ENCODE measurements around the gene FOS.
"Not testable (repeated sequence)": the region's sequence is repeated elsewhere in the genome, so short reads cannot be mapped to it uniquely, and the experiment has no call there.

The FOS gene

GRCh38 chr14:75294649-75295033, 16.0 kb downstream of the FOS start:
- no peak for DNase-seq (ENCODE audit: low read depth, low spot score)

- DNase-seq (ENCODE audit: low read depth, low spot score) = no peak
These were observed 16.4 kb downstream of the FOS start for GRCh38 chr14:75295061-75295461.

GRCh38 chr14:75295491-75296345, 17.1 kb downstream of the FOS start:
- DNase-seq (ENCODE audit: low read depth, low spot score) = peak; percentile 60

GRCh38 chr14:75297411-75298040, 18.9 kb downstream of the FOS start:
- no peak for DNase-seq (ENCODE audit: low read depth, low spot score)

DNA sequence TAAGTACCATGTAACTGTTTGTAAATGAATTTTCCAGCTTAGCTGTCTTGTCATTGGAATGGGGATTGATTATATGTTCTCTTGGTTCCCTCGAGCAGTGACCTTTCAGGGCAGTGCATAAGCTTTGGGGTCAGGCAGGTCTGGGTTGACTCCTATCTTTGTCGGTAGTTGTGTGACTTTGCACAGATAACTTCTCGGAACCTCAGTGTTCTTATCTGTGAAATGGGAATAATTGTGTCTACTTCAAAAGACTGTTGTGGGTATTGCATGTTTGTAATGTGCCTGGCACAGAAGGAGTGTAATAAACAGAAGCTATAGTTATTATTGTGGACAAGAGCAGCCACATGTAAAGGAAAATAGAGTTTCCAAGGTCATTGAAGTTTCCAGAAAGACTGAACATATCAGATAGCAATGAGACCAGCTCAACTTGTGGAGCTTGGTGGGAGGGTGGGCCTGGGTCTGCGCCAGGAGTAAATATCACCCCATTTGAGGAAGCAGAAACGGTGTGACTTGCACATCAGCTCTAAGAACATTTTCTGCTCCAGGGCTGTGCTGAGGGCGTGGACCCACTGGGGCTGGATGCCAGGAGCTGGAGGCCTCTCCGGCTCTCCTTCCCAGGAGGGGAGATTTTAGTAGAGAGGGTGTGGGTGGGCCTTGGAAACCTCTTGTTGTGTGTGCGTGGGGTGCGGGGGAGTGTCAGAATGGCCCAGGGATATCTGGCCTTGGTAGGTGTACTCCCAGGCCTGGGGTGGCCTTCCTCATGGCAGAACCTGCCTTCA, 19.7 kb downstream of the FOS start:
- DNase-seq (ENCODE audit: low read depth, low spot score) = no peak

DNA sequence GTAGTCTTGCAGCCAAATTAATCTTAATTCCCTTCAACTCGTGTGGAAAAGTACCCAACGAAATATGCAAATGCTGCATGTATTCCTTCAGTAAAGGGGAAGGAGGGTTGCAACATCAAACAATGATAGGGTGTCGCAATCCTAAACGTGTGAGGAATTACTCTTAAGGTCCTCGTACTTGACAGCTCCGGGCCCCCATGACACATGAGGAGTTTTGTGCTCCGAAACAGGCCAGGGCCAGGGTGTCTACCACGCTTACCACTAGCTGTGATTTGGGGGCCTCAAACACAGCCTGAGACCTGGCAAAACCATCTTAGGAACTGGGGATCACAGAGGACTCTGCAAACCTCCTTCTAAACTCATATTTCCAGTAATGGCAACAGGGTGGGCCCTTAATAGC, 20.4 kb downstream of the FOS start:
- no peak for DNase-seq (ENCODE audit: low read depth, low spot score)

DNA sequence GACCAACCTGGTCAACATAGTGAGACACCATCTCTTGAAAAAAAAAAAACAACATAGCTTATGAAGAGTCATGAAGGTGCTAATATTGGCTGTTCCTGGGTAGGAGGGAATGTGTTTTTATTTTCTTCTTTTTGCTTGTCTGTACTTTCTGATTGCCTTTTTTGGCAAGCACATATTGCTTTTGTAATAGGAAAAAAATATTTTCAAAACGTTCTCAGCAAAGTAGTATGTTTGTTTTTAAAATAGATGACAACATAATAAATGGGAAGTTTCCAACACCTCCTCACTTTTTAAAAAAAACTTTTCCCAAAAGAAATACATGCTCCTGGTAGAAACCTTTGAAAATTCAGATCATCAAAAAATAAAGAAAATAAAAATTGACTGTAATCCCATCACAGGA, 20.9 kb downstream of the FOS start:
- DNase-seq (ENCODE audit: low read depth, low spot score) = no peak

GRCh38 chr14:75301666-75302325, 23.2 kb downstream of the FOS start:
- DNase-seq (ENCODE audit: low read depth, low spot score) = no peak

GRCh38 chr14:75303381-75303789, 24.8 kb downstream of the FOS start:
- DNase-seq (ENCODE audit: low read depth, low spot score) = peak; percentile 35

GRCh38 chr14:75306410-75306809, 27.8 kb downstream of the FOS start:
- not testable (repeated sequence) for DNase-seq (ENCODE audit: low read depth, low spot score)

- no peak for DNase-seq (ENCODE audit: low read depth, low spot score)
These were observed 28.5 kb downstream of the FOS start for GRCh38 chr14:75306927-75307699.

GRCh38 chr14:75307700-75308379, 29.2 kb downstream of the FOS start:
- peak; percentile 52 for DNase-seq (ENCODE audit: low read depth, low spot score)

- not testable (repeated sequence) for DNase-seq (ENCODE audit: low read depth, low spot score)
These were observed 30.4 kb downstream of the FOS start for GRCh38 chr14:75308991-75309390.

DNA sequence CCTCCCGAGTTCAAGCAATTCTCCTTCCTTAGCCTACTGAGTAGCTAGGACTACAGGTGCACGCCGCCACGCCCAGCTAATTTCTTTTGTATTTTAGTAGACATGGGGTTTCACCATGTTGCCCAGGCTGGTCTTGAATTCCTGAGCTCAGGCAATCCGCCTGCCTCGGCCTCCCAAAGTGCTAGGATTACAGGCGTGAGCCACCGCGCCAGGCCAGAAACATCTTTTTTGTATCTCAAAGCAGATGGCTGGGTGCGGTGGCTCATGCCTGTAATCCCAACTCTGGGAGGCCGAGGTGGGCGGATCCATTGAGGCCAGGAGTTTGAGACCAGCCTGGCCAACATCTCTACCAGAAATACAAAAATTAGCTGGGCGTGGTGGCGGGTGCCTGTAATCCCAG, 30.9 kb downstream of the FOS start:
- DNase-seq (ENCODE audit: low read depth, low spot score) = not testable (repeated sequence)

GRCh38 chr14:75310295-75311111, 31.9 kb downstream of the FOS start:
- DNase-seq (ENCODE audit: low read depth, low spot score) = no peak

GRCh38 chr14:75311356-75311755, 32.7 kb downstream of the FOS start:
- no peak for DNase-seq (ENCODE audit: low read depth, low spot score)

- no peak for DNase-seq (ENCODE audit: low read depth, low spot score)
These were observed 33.7 kb downstream of the FOS start for GRCh38 chr14:75312341-75312740.

GRCh38 chr14:75313294-75313693, 34.7 kb downstream of the FOS start:
- no peak for DNase-seq (ENCODE audit: low read depth, low spot score)

GRCh38 chr14:75315144-75315543, 36.5 kb downstream of the FOS start:
- no peak for DNase-seq (ENCODE audit: low read depth, low spot score)

GRCh38 chr14:75317148-75317547, 38.5 kb downstream of the FOS start:
- no peak for DNase-seq (ENCODE audit: low read depth, low spot score)

All from activated naive CD8-positive, alpha-beta T cell treated with anti-CD3 and anti-CD28 coated beads, Interleukin-2, amount 50 U/mL, for 16 hours (primary cell).